GM13976 (cell line): Measurements from ENCODE around the gene CDK8.

Source experiments
- DNase-seq: peaks from one replicate; pipeline ENCODE4 v3.0.0; 2012; ENCODE audit warnings: low spot score
- CTCF ChIP-seq: IDR thresholded peaks from 2 replicates; pipeline ENCODE4 v1.5.1; 2012; ENCODE audit warnings: borderline replicate concordance, mild to moderate bottlenecking; ENCODE audit not compliant: insufficient read depth; ENCODE audit errors: extremely low read depth, missing control alignments, control extremely low read depth
- in situ Hi-C: fragments of 300-500 bp; cut with MboI; formaldehyde crosslinking; loops from one replicate; pipeline ENCODE4 v1.12.0; 2022; ENCODE audit warnings: low sequenced_read_pairs, mixed read lengths, inconsistent platforms; ENCODE audit not compliant: unreplicated experiment

Gene CDK8

GRCh38 chr13:26411206-26411605, 157.3 kb downstream of the CDK8 start:
- no peak for TF ChIP-seq CTCF
- no peak for DNase-seq
- in situ Hi-C loops, result no loop called here

DNA sequence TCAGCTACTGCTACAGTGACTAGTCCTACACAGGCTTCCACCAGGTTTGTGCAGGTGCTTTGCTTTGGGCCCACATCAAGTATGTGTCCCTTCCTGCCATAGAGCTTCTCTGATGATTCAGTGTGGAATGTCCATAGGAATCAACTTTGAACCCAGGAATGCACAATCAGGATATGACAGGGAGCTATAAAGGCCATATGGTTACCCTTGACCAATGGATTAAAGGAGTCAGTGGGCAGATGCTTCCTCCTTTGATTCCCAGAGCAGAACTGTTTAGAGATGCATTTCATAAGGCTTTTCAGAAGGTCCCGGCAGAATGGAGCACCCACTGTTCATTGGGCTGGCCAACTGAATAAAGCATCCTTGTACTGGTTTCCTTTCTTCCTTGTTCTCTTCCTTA, 158.3 kb downstream of the CDK8 start:
- no peak for DNase-seq
- TF ChIP-seq CTCF, result no peak
- in situ Hi-C loops, result no loop called here

DNA sequence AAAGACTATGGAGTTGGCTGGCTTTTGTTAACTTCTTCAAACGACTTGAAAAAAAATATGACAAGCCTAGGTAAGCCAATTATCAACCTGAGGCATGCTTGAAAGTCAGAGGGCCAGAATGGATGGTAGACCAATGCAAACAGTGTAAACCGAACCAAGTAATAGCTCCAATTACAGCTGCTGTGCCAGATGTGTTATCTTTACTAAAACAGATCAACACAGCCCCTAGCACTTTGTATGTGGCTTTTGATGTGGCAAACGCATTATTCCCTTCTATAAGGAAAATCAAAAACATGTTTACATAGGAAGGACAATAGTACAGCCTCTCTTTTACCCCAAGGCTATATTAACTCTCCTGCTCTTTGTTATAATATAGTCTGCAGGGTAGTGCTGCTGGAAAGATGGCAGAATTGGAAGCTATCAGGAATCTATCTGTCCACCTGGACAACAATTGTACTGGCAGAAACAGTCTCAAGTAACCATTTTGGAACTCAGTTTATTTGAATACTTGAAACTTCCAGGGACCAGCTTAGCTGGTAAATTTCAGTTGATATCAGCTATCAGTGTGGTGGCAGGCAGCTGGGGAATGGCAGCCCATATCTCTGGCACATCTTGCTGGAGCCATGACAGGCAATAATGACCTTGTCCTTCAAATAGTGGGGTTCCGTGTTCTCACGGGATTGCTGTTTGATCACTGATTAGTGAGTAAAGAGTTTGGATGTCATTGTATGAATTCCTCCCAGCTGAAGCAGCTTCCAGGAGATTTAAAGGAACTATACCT, 159.2 kb downstream of the CDK8 start:
- DNase-seq, result no peak
- no peak for TF ChIP-seq CTCF
- in situ Hi-C loops, result no loop called here

GRCh38 chr13:26420282-26420960, 166.5 kb downstream of the CDK8 start:
- no peak for TF ChIP-seq CTCF
- no peak for DNase-seq
- in situ Hi-C loops, result no loop called here

GRCh38 chr13:26422036-26422435, 168.1 kb downstream of the CDK8 start:
- no peak for DNase-seq
- no peak for TF ChIP-seq CTCF
- in situ Hi-C loops, result no loop called here

GRCh38 chr13:26423629-26424028, 169.7 kb downstream of the CDK8 start:
- DNase-seq, result no peak
- no peak for TF ChIP-seq CTCF
- in situ Hi-C loops, result no loop called here
